HG03135 (cell line): ENCODE measurements around the gene MFSD6.
"Not testable (repeated sequence)": the region's sequence is repeated elsewhere in the genome, so short reads cannot be mapped to it uniquely, and the experiment has no call there.

Source experiments
- ATAC-seq: cut with Tn5 transposase; IDR thresholded peaks from one replicate; pipeline ENCODE4 v1.9.1; 2021; ENCODE audit warnings: mild to moderate bottlenecking, moderate library complexity; ENCODE audit not compliant: unreplicated experiment

Gene MFSD6

DNA sequence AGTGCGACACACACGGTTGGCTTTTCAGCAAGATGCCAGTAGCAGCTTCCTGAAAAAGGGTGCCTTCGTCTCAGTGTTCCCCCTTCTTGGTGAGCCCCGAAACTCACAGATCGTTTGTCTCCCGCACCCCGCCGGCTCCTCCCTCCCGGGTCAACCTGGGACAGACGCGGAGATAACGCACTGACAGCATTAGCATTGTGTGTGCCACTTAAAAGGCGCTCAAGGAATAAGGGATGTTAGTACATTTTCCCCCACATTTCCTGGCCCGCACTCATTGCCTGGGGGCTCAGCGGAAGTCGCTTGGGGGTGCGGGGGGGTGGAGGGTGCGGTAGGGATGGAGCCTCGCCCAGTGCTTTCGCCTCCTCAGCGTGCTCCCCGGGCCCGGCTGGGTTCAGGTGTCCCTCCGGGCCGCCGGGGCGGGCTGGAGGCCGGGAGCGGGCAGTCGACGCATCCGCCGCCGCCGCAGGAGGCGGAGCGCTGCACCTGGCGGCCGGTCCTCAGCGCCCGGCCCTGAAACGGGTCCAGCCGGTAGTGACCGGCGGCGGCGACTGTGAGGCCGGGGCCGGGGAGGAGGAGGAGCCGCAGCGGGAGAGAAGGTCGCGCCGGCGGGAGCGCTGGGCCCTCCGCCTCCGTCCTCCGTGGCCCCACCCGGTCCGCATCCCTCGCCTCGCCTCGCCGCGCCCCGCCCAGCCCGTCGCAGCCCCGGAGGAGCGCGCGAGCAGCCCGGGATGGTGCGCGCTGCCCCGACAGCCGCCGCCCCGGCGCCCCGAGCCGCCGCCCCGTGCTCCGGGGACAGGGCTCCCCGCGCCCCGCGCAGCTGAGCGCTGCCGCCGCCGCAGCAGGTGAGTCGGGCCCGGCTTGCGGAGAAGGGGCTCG is at the start of gene MFSD6:
Gene MFSD6, plus strand, starts transcription at position 694 of the 876 bp plus-strand sequence. CDS start 27,675 bp downstream, outside the sequence.
- peak; percentile 50 for ATAC-seq

DNA sequence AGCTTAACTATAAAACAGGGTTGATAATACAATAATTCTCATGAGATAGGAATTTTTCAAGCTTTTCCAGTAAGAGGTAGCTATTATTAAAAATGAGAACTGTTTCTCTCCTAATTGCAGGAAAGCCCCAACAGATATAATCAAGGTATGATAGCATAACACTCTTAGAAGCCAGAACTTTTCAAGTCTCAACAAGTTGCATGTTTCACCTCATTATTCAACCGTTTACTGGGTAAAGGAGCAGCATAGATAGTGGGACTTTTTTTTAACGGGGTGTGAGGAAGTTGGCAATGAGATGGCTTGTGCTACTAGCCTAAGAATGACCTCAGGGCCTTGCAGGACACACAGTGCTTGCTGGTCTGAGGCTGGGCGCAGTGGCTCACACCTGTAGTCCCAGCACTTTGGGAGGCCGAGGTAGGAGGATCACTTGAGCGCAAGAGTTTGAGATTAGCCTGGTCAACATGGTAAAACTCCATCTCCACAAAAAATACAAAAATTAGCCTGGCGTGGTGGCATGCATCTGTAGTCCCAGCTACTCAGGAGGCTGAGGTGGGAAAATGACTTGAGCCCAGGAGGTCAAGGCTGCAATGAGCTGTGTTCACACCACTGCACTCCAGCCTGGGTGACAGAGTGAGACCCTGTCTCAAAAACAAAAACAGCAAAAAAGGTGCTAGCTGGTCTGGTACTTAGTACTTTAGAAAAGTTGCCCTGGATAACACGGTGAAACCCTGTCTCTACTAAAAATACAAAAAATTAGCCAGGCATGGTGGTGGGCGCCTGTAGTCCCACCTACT is 49.3 kb upstream of the MFSD6 start:
- ATAC-seq, result not testable (repeated sequence)

DNA sequence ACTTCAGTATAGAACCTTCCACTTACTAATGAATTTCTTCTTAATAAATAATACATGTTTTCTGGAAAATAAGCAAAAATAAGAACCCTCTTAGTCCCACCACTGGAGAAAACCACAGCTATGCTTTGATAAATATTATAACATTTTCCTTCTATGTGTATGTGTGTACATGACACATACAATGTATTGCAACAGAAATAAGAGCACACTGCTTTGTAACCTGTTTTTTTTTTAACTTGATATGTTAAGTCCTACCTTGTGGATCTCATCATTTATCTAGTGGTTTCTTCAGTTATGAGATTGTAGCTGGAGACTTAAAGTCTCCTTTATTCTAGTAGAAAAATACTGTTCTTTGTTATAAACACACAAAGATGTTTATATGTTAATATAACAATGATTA is 47.6 kb upstream of the MFSD6 start:
- no peak for ATAC-seq

DNA sequence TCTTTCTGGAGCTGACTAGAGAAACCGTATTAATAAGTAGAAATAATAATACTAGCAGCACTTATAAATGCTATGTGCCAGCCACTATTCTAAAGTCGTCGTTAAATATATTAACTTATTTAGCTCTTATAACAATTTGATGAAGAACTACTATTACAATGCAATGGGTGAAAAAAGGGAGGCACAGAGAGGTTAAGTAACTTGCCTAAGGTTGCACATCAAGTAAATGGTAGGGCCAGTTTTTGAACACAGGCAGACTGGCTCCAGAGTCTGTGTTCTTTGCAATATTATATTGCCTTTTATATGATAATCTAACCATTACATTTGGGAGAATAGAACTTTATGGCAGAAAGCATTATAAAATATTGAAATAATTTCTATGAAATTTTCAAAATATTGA is 47.2 kb upstream of the MFSD6 start:
- no peak for ATAC-seq

DNA sequence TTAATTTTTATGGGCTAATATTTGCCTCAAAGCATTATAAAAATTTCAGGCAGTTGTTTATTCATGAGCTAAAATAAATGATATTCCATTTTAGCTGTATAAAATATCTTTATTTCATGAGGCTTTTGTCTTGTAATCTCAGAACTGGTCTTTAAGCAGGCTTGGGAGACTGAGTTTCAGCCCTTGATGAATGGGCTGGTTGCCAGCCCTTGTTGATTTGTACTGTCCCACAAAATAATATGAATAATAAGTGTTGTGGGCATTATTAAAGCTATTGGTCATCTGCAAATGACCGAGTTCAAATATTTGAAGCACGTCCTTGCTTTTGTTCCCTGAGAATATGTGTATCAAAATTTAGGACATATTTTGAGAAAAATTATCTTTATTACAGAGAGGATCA is 46.6 kb upstream of the MFSD6 start:
- no peak for ATAC-seq

DNA sequence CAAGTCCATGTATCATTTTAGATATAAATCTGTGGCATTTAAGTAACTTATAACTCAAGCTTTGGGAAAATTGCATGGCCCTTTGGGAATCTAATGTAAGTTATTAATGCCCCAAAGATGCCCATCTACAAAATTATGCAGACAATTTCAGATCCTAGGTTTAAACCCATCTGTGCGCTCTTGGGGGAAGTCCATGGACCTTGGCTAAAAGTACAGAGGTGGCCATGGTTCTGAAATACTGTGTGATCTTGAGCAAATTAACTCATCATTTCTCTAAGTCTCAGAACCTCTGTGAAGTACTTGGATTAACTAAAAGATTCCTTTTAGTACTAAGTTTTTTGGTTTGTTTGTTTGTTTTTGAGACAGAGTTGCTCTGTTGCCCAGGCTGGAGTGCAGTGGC is 45.3 kb upstream of the MFSD6 start:
- ATAC-seq, result no peak

DNA sequence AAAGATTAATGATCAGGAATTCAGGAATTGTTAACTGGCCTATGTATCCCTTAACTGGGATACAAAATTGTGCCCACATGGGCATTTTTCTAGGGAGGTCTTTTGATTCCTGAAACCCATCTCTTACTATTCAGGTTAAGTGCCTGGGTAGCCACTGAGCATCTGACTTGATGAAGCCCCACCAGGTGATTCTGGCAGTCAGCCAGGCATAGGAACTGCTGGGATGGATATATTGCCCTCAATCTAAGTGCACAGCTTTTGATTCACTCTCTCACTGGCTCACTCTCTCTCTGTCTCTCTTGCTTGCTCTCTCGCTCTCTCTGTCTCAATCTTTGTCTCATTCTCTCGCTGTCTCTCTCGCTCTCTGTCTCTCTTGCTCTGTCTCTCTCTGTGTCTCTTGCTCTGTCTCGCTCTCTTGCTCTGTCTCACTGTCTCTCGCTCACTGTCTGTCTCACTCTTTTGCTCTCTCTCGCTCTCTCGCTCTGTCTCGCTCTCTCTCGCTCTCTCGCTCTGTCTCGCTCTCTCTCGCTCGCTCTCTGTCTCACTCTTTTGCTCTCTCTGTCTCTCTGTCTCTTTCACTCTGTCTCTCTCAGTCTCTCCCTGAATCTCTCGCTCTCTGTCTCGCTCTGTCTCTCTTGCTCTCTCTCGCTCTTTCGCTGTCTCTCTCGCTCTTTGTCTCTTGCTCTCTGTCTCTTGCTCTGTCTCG is 42.5 kb upstream of the MFSD6 start:
- ATAC-seq, result no peak

DNA sequence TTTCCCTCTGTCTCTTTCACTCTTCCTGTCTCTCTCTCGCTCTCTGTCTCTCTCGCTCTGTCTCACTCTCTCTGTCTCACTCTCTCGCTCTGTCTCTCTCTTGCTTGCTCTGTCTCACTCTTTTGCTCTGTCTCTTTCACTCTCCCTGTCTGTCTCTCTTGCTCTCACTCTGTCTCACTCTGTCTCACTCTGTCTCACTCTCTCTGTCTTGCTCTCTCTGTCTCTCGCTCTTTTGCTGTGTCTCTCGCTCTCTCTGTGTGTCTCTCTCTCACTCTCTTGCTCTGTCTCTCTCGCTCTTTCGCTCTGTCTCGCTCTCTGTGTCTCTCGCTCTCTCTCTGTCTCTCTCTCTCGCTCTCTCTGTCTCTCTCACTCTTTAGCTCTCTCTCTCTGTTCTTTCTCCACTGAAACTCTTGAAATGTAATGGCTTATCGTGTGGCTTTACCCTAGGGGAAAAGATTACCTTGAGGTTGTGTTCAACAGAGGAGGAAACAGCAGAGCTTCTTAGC is 41.9 kb upstream of the MFSD6 start:
- no peak for ATAC-seq

DNA sequence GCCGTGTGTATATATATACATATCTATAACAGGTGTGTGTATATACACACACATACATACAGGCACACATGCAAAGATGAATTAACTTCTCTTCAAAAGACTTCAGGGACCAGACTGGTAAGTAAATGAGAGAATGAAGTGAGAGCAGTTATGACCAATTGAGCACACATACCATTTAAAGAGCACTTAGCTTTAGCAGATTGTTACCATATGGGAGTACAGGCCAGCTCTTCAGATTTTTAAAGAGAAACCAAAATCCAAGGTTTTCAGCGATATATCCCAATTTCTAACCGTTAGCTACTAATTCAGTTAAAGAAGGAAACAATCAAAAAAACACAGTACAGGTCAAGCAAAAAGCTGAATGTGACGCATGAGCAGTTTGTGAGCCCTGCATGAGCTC is 41.1 kb upstream of the MFSD6 start:
- no peak for ATAC-seq

DNA sequence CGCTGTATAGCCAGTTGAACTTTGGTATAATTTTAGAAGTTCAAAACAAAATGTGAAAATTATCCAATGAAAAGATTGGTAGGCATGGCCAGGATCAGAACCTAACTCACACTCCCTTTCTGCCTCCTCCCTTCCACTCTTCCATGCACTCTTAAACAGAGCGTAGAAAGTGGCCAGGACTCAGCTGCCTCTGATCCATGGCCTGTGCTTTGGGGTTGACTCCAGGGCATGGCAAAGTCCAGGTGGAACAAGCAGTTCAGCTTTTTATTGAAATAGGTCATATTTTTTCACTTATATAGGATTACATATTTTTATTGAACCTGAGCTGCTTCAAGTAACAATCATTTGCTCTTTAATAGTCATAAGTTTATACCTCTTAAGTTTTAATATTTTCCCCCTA is 38.5 kb upstream of the MFSD6 start:
- no peak for ATAC-seq

DNA sequence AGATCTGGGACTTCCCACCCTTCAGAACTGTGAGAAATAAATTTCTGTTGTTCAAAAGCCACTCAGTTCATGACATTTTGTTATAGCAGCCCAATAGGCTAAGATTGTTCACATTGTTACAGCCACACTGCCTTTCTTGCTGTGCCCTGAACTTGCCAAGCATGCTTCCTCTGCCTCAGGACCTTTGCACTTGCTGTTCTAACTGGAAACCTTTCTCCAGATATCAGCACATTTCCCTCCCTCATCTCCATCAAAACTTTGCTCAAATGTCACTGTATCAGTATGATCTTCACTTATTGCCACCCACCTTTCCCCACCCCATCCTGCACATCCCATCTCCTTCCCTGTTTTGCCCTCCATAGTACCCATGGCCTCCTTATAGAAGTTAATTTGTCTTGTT is 32.1 kb upstream of the MFSD6 start:
- ATAC-seq, result no peak

DNA sequence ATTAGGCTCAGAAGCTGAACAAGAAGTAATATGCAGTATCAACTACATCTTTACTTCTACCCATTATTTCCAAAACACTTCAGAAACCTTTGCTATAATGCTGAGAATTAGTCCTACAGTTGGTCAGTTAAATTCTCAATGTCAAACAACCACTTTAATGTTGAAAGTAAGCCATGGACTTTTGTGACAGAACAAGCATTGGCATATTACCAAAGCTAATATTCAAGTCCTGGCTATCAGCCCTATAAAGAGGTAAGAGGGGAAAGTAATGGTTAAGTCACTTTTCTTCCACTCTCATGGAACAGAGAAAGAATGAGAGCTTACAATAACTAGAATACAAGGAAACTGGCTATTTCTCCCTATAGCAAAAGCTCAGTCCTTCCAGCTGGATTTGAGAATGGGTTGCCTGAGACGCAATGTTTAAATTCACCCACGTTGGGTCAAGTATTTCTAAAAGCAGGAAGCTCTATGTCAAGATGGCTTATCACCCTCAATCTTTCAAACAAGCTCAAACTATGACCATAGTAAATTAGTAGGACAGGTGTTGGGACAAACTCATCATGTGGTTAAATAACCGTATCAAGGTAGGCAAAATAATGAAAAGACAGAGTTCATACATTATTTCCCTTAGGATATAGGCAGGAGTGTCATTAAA is 31.4 kb upstream of the MFSD6 start:
- ATAC-seq, result no peak

DNA sequence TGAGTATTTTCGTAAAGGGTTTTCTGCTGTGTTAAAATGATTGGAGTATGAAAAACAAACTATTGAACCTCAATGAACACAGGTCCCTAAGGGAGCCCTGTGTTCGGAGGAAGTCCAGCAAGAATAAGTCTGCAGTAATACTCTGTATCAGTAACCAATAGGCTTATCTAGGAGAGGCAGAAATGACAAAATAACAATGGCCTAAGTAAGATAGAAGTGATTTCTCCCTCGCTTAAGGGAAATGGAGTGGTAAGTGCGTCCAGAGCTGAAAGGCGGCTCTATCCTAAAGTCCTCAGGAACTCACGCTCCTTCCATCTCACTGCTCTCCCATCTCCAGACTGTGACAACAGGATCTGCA is 29.3 kb upstream of the MFSD6 start:
- ATAC-seq, result no peak

DNA sequence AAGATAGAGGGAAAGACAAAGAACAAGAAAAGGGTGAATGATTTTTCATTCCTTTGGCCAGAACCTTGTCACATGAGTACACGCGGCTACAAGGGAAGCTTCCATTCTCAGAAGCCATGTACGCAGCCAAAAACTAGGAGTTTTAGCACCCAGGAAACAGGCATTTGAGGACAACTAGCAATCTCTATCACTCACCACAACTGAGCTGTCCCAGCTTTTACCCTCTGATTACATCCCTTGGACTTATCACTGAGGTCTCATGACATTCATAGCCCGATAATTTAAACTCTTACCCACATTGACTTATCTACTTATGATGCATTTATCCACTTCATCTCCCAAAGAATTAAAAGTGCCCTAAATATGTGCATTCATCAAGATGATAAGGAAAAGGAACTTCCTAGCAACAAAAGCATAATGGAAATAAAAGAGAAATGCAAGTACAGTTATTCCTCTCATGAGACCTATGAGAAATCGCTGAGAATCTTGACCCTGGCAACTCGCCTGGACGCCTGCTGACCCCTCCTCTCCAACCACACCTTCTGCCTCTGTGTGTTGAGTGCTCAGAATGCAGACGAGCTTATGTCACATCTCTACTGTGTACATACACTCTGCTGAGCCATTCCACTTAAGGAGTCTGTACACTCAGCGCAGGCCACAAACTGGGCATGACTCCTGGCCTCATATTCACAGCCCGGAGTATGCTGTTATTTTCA is 28.7 kb upstream of the MFSD6 start:
- ATAC-seq, result no peak

DNA sequence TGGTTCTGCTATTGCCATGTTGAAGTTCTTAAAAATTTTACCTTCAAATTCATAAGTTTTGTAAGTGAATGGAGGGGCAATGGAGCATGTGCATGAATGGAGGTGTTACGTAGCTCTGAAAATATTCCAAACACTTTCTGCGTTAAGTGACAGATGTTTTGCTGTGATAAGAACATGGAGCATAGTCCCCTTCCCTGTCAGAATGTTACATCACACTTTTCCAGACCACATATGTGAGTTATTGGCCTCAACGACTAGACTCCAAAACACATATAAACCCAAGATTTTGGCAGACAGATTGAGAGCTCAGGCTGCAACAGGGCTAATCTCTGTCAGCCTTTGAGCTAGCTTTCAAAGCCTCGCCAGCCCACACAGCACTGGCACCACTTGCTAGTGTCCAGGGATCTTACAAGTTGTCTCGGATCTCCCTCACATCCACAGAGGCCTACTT is 27.2 kb upstream of the MFSD6 start:
- no peak for ATAC-seq

DNA sequence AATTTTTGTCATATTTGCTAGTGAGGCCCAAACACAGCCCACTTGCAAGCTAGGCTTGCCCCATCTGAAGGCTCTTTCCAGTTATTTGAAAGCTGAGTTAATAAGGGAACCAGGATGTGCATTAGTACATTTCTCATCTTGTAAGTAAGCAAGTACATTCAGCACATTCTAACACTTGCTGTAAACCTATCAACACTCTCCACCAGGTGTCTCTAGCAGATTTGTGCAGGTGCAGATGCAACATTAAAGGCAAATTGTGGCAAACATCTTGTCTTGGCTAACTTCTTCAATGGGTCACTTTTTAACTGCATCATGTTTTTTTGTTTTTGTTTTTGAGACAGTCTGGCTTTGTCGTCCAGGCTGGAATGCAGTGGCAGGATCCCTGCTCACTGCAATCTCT is 25.3 kb upstream of the MFSD6 start:
- ATAC-seq, result peak; percentile 86

DNA sequence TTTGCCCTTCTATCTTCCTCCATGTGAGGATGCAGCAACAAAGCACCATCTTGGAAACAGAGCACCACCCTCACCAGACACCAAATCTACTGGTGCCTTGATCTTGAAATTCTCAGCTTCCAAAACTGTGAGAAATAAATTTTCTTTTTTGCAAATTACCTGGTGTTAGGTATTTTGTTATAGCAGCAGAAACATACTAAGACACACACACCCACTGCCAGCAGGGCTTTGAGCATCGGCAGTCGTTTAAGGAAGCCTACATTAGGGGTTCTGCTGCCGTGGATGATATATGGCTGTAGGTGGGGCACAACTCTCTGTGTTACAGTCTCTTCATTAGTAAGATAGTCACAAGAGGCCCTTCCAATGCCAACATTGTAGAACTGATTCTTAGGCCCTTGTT is 20.7 kb upstream of the MFSD6 start:
- no peak for ATAC-seq

DNA sequence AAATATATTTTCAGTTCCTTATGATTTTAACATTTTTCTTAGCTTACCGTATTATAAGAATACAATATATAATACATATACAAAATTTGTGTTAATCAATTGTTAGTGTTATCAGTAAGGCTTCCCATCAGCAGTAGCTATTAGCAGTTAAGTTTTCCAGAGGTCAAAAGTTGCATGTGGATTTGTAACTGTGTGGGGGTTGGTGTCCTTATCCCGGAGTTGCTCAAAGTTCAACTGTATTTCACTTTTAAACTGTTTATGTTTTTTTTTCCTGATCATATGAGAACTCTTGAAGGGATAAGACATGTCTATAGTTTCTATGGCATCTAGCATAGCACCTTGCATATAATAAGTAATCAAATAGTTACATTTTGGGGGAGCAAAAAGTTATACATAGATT is 11.9 kb upstream of the MFSD6 start:
- ATAC-seq, result no peak

DNA sequence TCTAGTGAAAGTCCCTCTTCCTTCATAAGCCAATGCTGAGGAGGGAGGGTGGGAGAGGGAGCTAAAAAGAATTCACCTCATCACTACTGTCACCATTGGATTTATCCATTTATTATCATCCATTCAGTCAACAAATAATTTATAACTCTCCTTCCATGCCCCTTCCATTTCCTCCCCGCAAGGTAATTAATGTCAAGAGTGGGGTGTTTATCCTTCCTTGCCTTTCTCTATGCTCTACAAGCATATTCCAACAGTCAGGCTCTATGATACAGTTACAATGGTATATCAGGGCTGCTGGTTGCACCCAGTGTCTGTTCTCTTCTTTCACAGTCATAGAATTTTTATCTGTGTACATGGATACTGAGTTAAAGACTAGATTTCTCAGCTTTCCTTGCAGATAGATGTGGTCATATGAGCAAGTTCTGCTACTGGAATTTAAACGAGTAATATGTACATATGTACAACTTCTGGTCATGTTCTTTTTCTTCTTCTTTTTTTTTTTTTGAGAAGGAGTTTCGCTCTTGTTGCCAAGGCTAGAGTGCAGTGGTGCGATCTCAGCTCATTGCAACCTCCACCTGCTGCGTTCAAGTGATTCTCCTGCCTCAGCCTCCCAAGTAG is 5.1 kb upstream of the MFSD6 start:
- ATAC-seq, result no peak

DNA sequence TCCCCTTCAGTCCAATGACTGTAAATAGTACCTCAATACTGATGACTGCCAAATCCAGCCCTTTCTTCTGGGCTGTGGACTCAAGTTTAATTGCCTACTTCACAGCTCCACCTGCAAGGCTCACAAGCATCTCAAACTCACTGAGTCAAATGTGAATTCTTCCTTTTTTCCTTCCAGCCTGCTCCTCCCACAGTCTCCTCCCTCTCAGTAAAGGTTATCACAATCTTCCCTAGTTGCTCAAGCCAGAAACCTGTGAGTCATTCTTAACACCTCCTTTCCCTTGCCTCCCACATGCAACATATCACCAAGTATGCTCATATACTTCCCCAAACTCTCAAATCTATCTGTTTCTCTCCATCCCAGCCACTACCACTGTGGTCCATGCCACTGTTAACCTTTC is 3.7 kb upstream of the MFSD6 start:
- ATAC-seq, result no peak
